A549 (cell line): ENCODE data around the gene THY1. TPM values are rescaled to one million over a fixed set of nuclear protein-coding genes. Genes with fewer than 3 reads are reported as not detected.
A peak's percentile ranks its signal among the peaks of the same experiment; 100 is the strongest.

Experiments
- ATAC-seq, 2 experiments: fragments of 200-7000 bp in 1 of 2; fragments of >200 bp in 1 of 2; cut with Nextera tagmentation in 1 of 2; cut with Tn5 transposase in 1 of 2; 3 replicates each; pipeline versions ENCODE4 v1.8.0 to v1.9.1; 2018 to 2020; ENCODE audit warnings: mild to moderate bottlenecking in 1 of 2, moderate library complexity in 1 of 2
- CTCF ChIA-PET: fragments of 300-600 bp; sonication (Branson Sonifier 250); formaldehyde crosslinking; extraction: SDS; loops from one replicate; lab custom pipeline; 2021; ENCODE audit warnings: antibody characterized with exemption, inconsistent platforms; lab: Yijun Ruan, JAX
- POLR2A ChIA-PET: fragments of 350-600 bp; formaldehyde crosslinking; extraction: SDS; loops from one replicate; lab custom pipeline; 2021; ENCODE audit warnings: antibody characterized with exemption, inconsistent platforms; lab: Yijun Ruan, JAX
- DNase-seq, 2 experiments: peaks; one replicate each; pipeline versions ENCODE4 v3.0.0 to v3.0.0-alpha.2; 2011 to 2016; ENCODE audit warnings: low read depth in 1 of 2, low spot score in 1 of 2
- FAIRE-seq: peaks from 2 replicates; lab custom pipeline; 2011; peaks lifted over from hg19 to GRCh38; lab: Jason Lieb, UNC
- H3K27ac ChIP-seq, 2 experiments: fragments of >200 bp; sonication (Bioruptor Twin); formaldehyde crosslinking; 3 replicates each; pipeline ENCODE4 v1.5.1; 2016 to 2017
- H3K4me1 ChIP-seq: fragments of >200 bp; sonication (Bioruptor Twin); formaldehyde crosslinking; 3 replicates; pipeline ENCODE4 v1.6.1; 2016
- H3K4me2 ChIP-seq: fragments of >200 bp; sonication (Bioruptor Twin); formaldehyde crosslinking; 3 replicates; pipeline ENCODE4 v1.6.1; 2016
- H3K4me3 ChIP-seq: fragments of >200 bp; sonication (Bioruptor Twin); formaldehyde crosslinking; 3 replicates; pipeline ENCODE4 v1.5.1; 2016
- H3K9me3 ChIP-seq: fragments of >200 bp; sonication (Bioruptor Twin); formaldehyde crosslinking; 3 replicates; pipeline ENCODE4 v1.6.1; 2016
- ATOH8 ChIP-seq: fragments of 250-450 bp; sonication (Bioruptor Pico); IDR thresholded peaks from 2 replicates; pipeline ENCODE4 v1.5.0; 2020; ENCODE audit warnings: low read depth, mild to moderate bottlenecking, moderate library complexity
- CHD2 ChIP-seq: fragments of 150-350 bp; IDR thresholded peaks from 2 replicates; pipeline ENCODE4 v1.6.1; 2014; ENCODE audit warnings: low read length; ENCODE audit not compliant: partially characterized antibody
- CHD4 ChIP-seq: fragments of 200-600 bp; sonication (generic); IDR thresholded peaks from 2 replicates; pipeline ENCODE4 v1.6.1; 2016; ENCODE audit warnings: antibody characterized with exemption, mild to moderate bottlenecking, borderline replicate concordance
- CTCF ChIP-seq: fragments of >200 bp; sonication (Bioruptor Twin); formaldehyde crosslinking; IDR thresholded peaks from 3 replicates; pipeline ENCODE4 v1.5.1; 2016
- EHF ChIP-seq: fragments of 250-450 bp; sonication (Bioruptor Pico); IDR thresholded peaks from 2 replicates; pipeline ENCODE4 v1.5.0; 2020; ENCODE audit warnings: mild to moderate bottlenecking
- EHMT2 ChIP-seq: fragments of 200-600 bp; sonication (generic); IDR thresholded peaks from 2 replicates; pipeline ENCODE4 v1.6.1; 2016; ENCODE audit warnings: antibody characterized with exemption, low read depth, mild to moderate bottlenecking, moderate library complexity
- HOXA7 ChIP-seq: fragments of 250-450 bp; sonication (Bioruptor Pico); IDR thresholded peaks from 2 replicates; pipeline ENCODE4 v1.5.0; 2020; ENCODE audit warnings: mild to moderate bottlenecking, moderate library complexity
- JUN ChIP-seq, 2 experiments: fragments of >200 bp; sonication (Bioruptor Twin); formaldehyde crosslinking; IDR thresholded peaks; 2 replicates in 1 of 2; 3 replicates in 1 of 2; pipeline ENCODE4 v1.6.1; 2016 to 2017
- JUNB ChIP-seq: fragments of >200 bp; sonication (Bioruptor Twin); formaldehyde crosslinking; IDR thresholded peaks from 2 replicates; pipeline ENCODE4 v1.6.1; 2016
- KDM5A ChIP-seq: fragments of 200-600 bp; sonication (generic); IDR thresholded peaks from 2 replicates; pipeline ENCODE4 v1.6.1; 2016; ENCODE audit warnings: antibody characterized with exemption, mild to moderate bottlenecking
- NR3C1 ChIP-seq: fragments of >200 bp; sonication (Bioruptor Twin); formaldehyde crosslinking; IDR thresholded peaks from 3 replicates; pipeline ENCODE4 v1.6.1; 2017
- POLR2A ChIP-seq: IDR thresholded peaks from 2 replicates; pipeline ENCODE4 v1.6.1; 2012; ENCODE audit warnings: mild to moderate bottlenecking, low read length
- RAD21 ChIP-seq, 2 experiments: fragments of >200 bp in 1 of 2; sonication (Bioruptor Twin) in 1 of 2; formaldehyde crosslinking in 1 of 2; IDR thresholded peaks in 1 of 2; conservative IDR thresholded peaks in 1 of 2; 2 replicates in 1 of 2; 3 replicates in 1 of 2; pipeline ENCODE4 v1.6.1; 2012 to 2018; ENCODE audit warnings: inconsistent platforms in 1 of 2
- RARB ChIP-seq: fragments of 250-450 bp; sonication (Bioruptor Pico); IDR thresholded peaks from 2 replicates; pipeline ENCODE4 v1.8.0; 2021; ENCODE audit warnings: mild to moderate bottlenecking, moderate library complexity
- RNF2 ChIP-seq: fragments of 200-600 bp; sonication (generic); IDR thresholded peaks from 2 replicates; pipeline ENCODE4 v1.6.1; 2016; ENCODE audit warnings: low read depth, mild to moderate bottlenecking, antibody characterized with exemption, moderate library complexity, borderline replicate concordance
- SREBF2 ChIP-seq: fragments of 450-650 bp; IDR thresholded peaks from 2 replicates; pipeline ENCODE4 v1.6.1; 2014; ENCODE audit warnings: mild to moderate bottlenecking, moderate library complexity
- TP53 ChIP-seq: fragments of 250-450 bp; sonication (Bioruptor Pico); IDR thresholded peaks from 2 replicates; pipeline ENCODE4 v1.5.0; 2021; ENCODE audit warnings: mild to moderate bottlenecking, moderate library complexity
- ZC3H11A ChIP-seq: fragments of 450-650 bp; IDR thresholded peaks from 2 replicates; pipeline ENCODE4 v1.6.1; 2014; ENCODE audit warnings: antibody characterized with exemption, mild to moderate bottlenecking
- WGBS: methylation state at CpG from one replicate; pipeline ENCODE4 v1.1.6; 2017; ENCODE audit errors: missing lambda C conversion rate; 5-methylcytosine and 5-hydroxymethylcytosine counted together
- polyA plus RNA-seq, 4 experiments: library from polyadenylated mRNA; depleted of rRNA in 3 of 4; stranded (reverse); fragments of >200 nt; fragmentation: RNase III in 1 of 4; extraction: RNeasy Plus Mini Kit Qiagen cat#74134 plus additional on column Dnase treatment in 1 of 4; gene quantifications; 2 replicates in 3 of 4; 3 replicates in 1 of 4; pipeline ENCODE4 v1.2.3, GENCODE V29; 2011 to 2017
- TF ChIP-seq, protein P1 (sequence below): IDR thresholded peaks from 2 replicates; pipeline ENCODE4 v1.6.1; 2012; ENCODE audit warnings: low read depth, borderline replicate concordance

The THY1 gene
- polyA plus RNA-seq, 2 of the 4 experiments (the other 2 are of a cell fraction): 7.1 to 19.9 TPM

DNA sequence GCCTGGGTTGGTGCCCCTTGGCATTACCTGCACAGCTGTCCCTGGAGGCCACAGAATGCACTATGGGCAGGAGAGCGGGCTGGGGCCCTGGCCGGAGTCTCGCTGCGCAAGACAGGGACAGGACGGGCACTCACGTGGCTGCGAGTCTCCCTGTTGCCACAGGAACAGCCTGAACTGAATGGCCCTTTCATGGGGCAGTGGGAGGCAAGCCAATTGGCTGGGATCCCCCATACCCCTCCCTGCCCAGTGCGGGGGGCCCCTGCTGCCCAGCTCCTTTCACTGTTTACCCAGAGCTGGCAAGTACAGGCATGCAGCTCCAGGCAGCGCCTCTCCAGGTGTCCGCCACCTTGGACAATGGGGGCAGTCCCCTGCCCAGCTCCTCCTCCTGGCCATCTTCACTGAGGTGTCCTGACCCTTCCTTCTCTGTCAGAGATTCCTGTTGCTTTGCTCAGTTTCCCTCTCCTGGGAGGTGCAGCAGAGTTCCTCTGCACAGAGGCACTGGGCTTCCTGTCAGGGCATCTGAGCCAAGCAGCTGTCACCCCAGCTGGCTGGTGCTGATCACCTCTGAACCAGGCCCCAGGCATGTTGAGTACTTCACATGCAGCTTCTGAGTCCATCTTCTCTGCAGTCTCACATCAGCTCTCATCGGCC, 46.6 kb downstream of the THY1 start:
- no peaks in the 10 kb centered on the region for H3K9me3 ChIP-seq
- peaks cover 15% of the 10 kb centered on the region; the same call in 1 of the 3 replicates for H3K4me1 ChIP-seq
- POLR2A ChIA-PET: interaction anchor here (1.7 kb wide), 1 partner anchor 15 kb away, joined by 5 read pairs; no protein-coding TSS in a partner anchor
- H3K27ac ChIP-seq: no peak overlapping the region; a peak in 1 of 6 replicates
- TF ChIP-seq KDM5A: no peak
- TF ChIP-seq POLR2A: no peak
- no peak for TF ChIP-seq JUN (IDR thresholded peaks at IDR 0.05)
- TF ChIP-seq CHD2: no peak
- no peak for TF ChIP-seq ATOH8 (CRISPR knock-in tag)
- TF ChIP-seq, protein P1, sequence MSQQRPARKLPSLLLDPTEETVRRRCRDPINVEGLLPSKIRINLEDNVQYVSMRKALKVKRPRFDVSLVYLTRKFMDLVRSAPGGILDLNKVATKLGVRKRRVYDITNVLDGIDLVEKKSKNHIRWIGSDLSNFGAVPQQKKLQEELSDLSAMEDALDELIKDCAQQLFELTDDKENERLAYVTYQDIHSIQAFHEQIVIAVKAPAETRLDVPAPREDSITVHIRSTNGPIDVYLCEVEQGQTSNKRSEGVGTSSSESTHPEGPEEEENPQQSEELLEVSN: no peak
- TF ChIP-seq JUNB: no peak
- TF ChIP-seq TP53: no peak
- TF ChIP-seq NR3C1: no peak
- no peak overlapping the region for H3K4me3 ChIP-seq
- WGBS: 85% methylated on average over 11 of the region's 11 CpGs
- no peak for FAIRE-seq
- CTCF ChIA-PET: interaction anchor here (0.8 to 20.0 kb wide), 11 partner anchors 8 to 100 kb away, joined by 3 to 341 read pairs (median 7); partner anchors contain the start of genes C1QTNF5, MFRP and RNF26
- DNase-seq: no peak
- no peak for ATAC-seq
- no peak overlapping the region for H3K4me2 ChIP-seq

DNA sequence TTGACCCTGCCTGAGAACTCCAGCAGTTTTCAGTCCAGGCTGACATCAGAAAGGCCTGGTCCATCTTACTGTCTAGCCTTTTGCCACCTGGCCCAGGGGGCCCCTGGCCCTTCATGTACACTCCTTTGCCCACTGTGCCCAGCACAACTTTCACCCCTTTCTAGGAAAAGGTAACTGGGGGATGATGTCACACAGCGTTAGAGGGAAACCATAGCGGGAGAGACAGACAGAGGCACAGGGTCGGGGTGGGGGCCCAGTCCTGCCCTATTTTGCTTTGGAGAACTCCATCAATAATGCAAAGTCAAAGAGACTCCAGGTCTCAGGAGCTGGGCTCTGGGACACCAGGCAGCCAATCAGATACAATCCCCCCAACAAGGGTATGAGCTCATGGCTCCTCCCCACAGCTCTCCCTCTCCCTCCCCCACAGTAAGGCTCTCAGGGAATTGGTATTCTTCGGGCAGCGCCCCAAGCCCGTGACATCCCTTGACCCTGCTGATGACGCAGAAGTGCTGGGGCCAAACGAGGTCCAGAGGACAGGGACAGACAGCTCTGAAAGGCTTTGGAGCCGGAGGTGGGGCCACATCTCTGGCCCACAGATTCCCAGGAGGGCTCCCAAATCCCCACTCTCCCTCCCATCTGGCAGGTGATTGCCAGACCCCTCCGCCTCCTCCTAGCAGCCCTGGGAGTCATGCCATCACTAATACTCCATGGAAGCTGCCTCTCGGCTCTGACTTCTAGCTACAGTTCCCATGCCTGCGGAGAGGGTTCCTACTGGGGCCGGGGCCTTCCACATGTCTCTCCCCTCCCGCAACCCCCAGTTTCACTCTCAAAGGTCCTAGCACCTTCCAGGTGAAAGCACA, 47.4 kb downstream of the THY1 start:
- Histone ChIP-seq H3K27ac (no peak overlapping the region; a peak in 1 of 6 replicates), H3K9me3 (no peaks in the 10 kb centered on the region), H3K4me3 (no peak overlapping the region), H3K4me2 (no peak overlapping the region), H3K4me1 (peaks cover 14% of the 10 kb centered on the region; the same call in 2 of the 3 replicates)
- ATAC-seq (no peak), DNase-seq (no peak), FAIRE-seq (no peak)
- 81% methylated on average over 12 of the region's 14 CpGs for WGBS
- TF ChIP-seq CTCF (no peak), RNF2 (no peak), EHF (CRISPR knock-in tag) (no peak), SREBF2 (no peak), RAD21 (conservative IDR thresholded peaks at IDR 0.05 in 1 of 2, IDR thresholded peaks at IDR 0.05 in 1 of 2) (no peak), NR3C1 (no peak)
- CTCF ChIA-PET: interaction anchor here (0.8 to 20.0 kb wide), 15 partner anchors 7 to 101 kb away, joined by 3 to 341 read pairs (median 11); partner anchors contain the start of genes C1QTNF5, MFRP and RNF26
- POLR2A ChIA-PET: interaction anchor here (1.7 kb wide), 1 partner anchor 14 kb away, joined by 5 read pairs; no protein-coding TSS in a partner anchor

- no peak for FAIRE-seq
- ChIA-PET CTCF (interaction anchor here (0.6 to 20.0 kb wide), 30 partner anchors 9 to 231 kb away, joined by 3 to 341 read pairs (median 5); partner anchors contain the start of genes C1QTNF5, CBL, MFRP and RNF26), POLR2A (interaction anchor here (0.6 kb wide), 2 partner anchors 37 to 290 kb away, joined by 3 to 4 read pairs; no protein-coding TSS in a partner anchor)
- ATAC-seq: peak in 1 of 2 experiments; percentile 9; a peak in 2 of 6 replicates
- WGBS: 19% methylated on average over 3 of the region's 11 CpGs
- Histone ChIP-seq H3K9me3 (no peaks in the 10 kb centered on the region), H3K4me3 (no peak overlapping the region), H3K27ac (no peak overlapping the region), H3K4me1 (peaks cover 15% of the 10 kb centered on the region; the same call in 2 of the 3 replicates), H3K4me2 (no peak overlapping the region)
- no peak for DNase-seq
- TF ChIP-seq EHF (CRISPR knock-in tag) (no peak), CHD4 (no peak), ZC3H11A (no peak), RARB (CRISPR knock-in tag) (no peak), EHMT2 (no peak), HOXA7 (CRISPR knock-in tag) (no peak)
These were observed 48.2 kb downstream of the THY1 start for GRCh38 chr11:119374632-119375336.
